Progenitor cell of endocrine pancreas (in vitro differentiated cells): ENCODE results near the gene OGFOD1. TPM values are rescaled to one million over a fixed set of nuclear protein-coding genes. Genes with fewer than 3 reads are reported as not detected.
A peak's percentile ranks its signal among the peaks of the same experiment; 100 is the strongest.

ENCODE experiments used
- DNase-seq: peaks from one replicate; pipeline ENCODE4 v3.0.0; 2021; ENCODE audit warnings: low spot score; ENCODE audit not compliant: unreplicated experiment
- H3K27ac Mint-ChIP-seq: 2 replicates; pipeline ENCODE4 v1.8.0; 2021; ENCODE audit warnings: mild to moderate bottlenecking, moderate library complexity, mixed read lengths
- H3K27me3 Mint-ChIP-seq: 2 replicates; pipeline ENCODE4 v1.8.0; 2021; ENCODE audit warnings: mixed read lengths
- H3K36me3 Mint-ChIP-seq: 2 replicates; pipeline ENCODE4 v1.8.0; 2022; ENCODE audit warnings: mixed read lengths; ENCODE audit not compliant: insufficient read depth
- H3K4me1 Mint-ChIP-seq: 2 replicates; pipeline ENCODE4 v1.8.0; 2021; ENCODE audit warnings: low read depth, mixed read lengths
- H3K4me3 Mint-ChIP-seq: 2 replicates; pipeline ENCODE4 v1.8.0; 2021; ENCODE audit warnings: low read depth, mild to moderate bottlenecking, moderate library complexity, mixed read lengths
- H3K9me3 Mint-ChIP-seq: 2 replicates; pipeline ENCODE4 v1.8.0; 2021; ENCODE audit warnings: low read depth, mixed read lengths
- CTCF ChIP-seq: fragments of 200-600 bp; sonication (generic); IDR thresholded peaks from one replicate; pipeline ENCODE4 v1.5.0; 2021; ENCODE audit warnings: antibody characterized with exemption, mild to moderate bottlenecking; ENCODE audit not compliant: unreplicated experiment
- total RNA-seq: library from RNA; stranded (reverse); gene quantifications from 2 replicates; pipeline ENCODE4 v1.2.1, GENCODE V29; 2021

Gene OGFOD1
- total RNA-seq, 1 donor from 2014 or later: 32.0 TPM

- H3K9me3 Mint-ChIP-seq: no peaks in the 10 kb centered on the region
- no peak for DNase-seq
- no peaks in the 10 kb centered on the region for H3K27me3 Mint-ChIP-seq
- H3K4me3 Mint-ChIP-seq: peak overlapping the region; percentile 92
- H3K4me1 Mint-ChIP-seq: peaks cover 38% of the 10 kb centered on the region
- TF ChIP-seq CTCF: no peak
- peaks cover 5% of the 10 kb centered on the region for H3K36me3 Mint-ChIP-seq
- H3K27ac Mint-ChIP-seq: peak overlapping the region; percentile 95
These were observed 924 bp upstream of the OGFOD1 start for GRCh38 chr16:56450275-56450985.

- peak overlapping the region; percentile 92 for H3K4me3 Mint-ChIP-seq
- no peaks in the 10 kb centered on the region for H3K9me3 Mint-ChIP-seq
- H3K4me1 Mint-ChIP-seq: peaks cover 38% of the 10 kb centered on the region
- no peaks in the 10 kb centered on the region for H3K27me3 Mint-ChIP-seq
- peak overlapping the region; percentile 98 for H3K27ac Mint-ChIP-seq
- peaks cover 13% of the 10 kb centered on the region for H3K36me3 Mint-ChIP-seq
- no peak for TF ChIP-seq CTCF
- no peak for DNase-seq
These were observed 667 bp downstream of the OGFOD1 start for GRCh38 chr16:56451753-56452689.

GRCh38 chr16:56457927-56458470 lies 6.6 kb downstream of the OGFOD1 start:
- peaks cover 26% of the 10 kb centered on the region for H3K36me3 Mint-ChIP-seq
- H3K27me3 Mint-ChIP-seq: no peaks in the 10 kb centered on the region
- DNase-seq: no peak
- no peak overlapping the region for H3K27ac Mint-ChIP-seq
- no peaks in the 10 kb centered on the region for H3K4me1 Mint-ChIP-seq
- no peaks in the 10 kb centered on the region for H3K9me3 Mint-ChIP-seq
- TF ChIP-seq CTCF: no peak
- no peak overlapping the region for H3K4me3 Mint-ChIP-seq

GRCh38 chr16:56460101-56460500 lies 8.7 kb downstream of the OGFOD1 start:
- TF ChIP-seq CTCF: no peak
- Mint-ChIP-seq H3K4me3 (no peak overlapping the region), H3K27ac (no peak overlapping the region), H3K9me3 (no peaks in the 10 kb centered on the region), H3K36me3 (peaks cover 25% of the 10 kb centered on the region), H3K4me1 (no peaks in the 10 kb centered on the region), H3K27me3 (no peaks in the 10 kb centered on the region)
- DNase-seq: no peak

- Mint-ChIP-seq H3K9me3 (no peaks in the 10 kb centered on the region), H3K36me3 (peaks cover 16% of the 10 kb centered on the region), H3K4me1 (no peaks in the 10 kb centered on the region), H3K4me3 (no peak overlapping the region), H3K27me3 (no peaks in the 10 kb centered on the region), H3K27ac (no peak overlapping the region)
- TF ChIP-seq CTCF: no peak
- no peak for DNase-seq
These were observed 10.9 kb downstream of the OGFOD1 start for GRCh38 chr16:56462064-56462796.
